Posterior vena cava (tissue), 2 donors: ENCODE data around the gene RPS16. TPM values are rescaled to one million over a fixed set of nuclear protein-coding genes. Genes with fewer than 3 reads are reported as not detected.
"Not testable (repeated sequence)": the region's sequence is repeated elsewhere in the genome, so short reads cannot be mapped to it uniquely, and the experiment has no call there.

Experiments
- DNase-seq: peaks from one replicate; pipeline ENCODE4 v3.0.0-alpha.2; 2020; ENCODE audit warnings: low spot score
- intact Hi-C, 2 donors: fragments of 100-400 bp; cut with DNase I; formaldehyde crosslinking; loops; one replicate each; pipeline versions ENCODE4 v1.14.1 to v1.14.2; 2022 to 2023
- long read RNA-seq, 2 donors: library from polyadenylated mRNA; unstranded; transcript quantifications; one replicate each; pipeline ENCODE4 v2.0.0, GENCODE V29; 2020 to 2021
- total RNA-seq, 2 donors: library from RNA; stranded (reverse); fragmentation: NEBNext Ultra II Directional; extraction: Animal tissue kit (Norgen Biotek cat#: 25700); gene quantifications; one replicate each; pipeline ENCODE4 v1.2.1, GENCODE V29; 2021
- donor health status: DM: yes; HTN: yes; CAD: no.
- donor health status: DM: yes; HTN: yes; CAD: no.

The RPS16 gene
- 1,000 to 10,000 TPM; 1,159 to 1,295 TPM for total RNA-seq
- long read RNA-seq, donor 1, transcript RPS16-201 (5 exons, 560 nt): major isoform, 73 of 157 reads
- long read RNA-seq, donor 1, partial matches to known transcripts: 76 of 157 reads
- long read RNA-seq, donor 1, other reads (novel, unspliced or antisense): 5 of 157 reads
- long read RNA-seq, donor 2, transcript RPS16-201 (5 exons, 560 nt): major isoform, 223 of 327 reads
- long read RNA-seq, donor 2, transcript RPS16-207 (5 exons, 492 nt): minor isoform, 7 of 327 reads
- long read RNA-seq, donor 2, partial matches to known transcripts: 89 of 327 reads
- long read RNA-seq, donor 2, other reads (novel, unspliced or antisense): 3 of 327 reads

DNA sequence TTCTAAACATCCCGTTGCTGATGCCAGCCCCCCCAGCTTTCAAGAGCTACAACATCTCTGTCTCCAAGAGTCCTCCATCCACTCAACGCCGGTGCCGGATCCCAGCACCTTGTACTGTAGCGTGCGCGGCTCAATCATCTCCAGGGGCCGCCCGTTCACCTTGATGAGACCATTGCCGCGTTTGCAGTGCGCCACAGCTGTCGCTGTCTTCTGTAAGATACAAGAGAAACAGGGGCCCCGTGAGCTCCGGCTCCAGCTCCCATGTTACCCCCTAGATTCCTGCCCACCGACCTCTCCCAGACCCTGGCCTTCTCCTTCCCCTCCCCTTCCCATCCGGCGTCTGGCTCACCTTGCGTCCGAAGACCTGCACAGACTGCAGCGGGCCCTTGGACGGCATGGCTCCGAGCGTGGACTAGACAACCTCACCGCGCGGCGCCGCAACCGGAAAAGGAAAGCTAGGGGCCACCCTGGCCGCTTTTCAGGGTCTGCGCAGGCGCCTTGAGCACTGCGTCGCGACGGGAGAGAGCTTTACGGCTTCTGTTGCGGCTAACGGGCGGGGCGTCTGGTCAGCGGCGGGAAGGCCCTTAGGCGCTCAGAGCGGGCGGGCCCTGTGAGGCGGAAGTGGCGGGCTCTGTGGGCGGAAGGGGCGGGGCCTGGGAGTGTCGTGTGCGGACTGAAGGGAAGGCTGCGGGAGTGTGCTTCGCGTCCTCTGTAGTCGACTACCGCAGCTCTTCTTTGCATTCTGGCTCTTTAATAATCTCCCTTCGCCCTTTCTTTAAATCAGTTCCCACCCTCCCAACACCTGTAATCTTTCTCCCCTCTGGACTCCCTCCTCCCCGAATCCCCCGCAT lies at the start of gene RPS16:
TSS of gene RPS16 (minus strand) at position 451 of the 851 bp plus-strand sequence. CDS start at position 397, 54 bp downstream.
- peak; percentile 100 for DNase-seq
- intact Hi-C loops: loop anchor here in 1 of 2 donors (10.0 kb wide), 1 partner anchor 91 kb away; the partner anchor contains the start of gene SAMD4B

DNA sequence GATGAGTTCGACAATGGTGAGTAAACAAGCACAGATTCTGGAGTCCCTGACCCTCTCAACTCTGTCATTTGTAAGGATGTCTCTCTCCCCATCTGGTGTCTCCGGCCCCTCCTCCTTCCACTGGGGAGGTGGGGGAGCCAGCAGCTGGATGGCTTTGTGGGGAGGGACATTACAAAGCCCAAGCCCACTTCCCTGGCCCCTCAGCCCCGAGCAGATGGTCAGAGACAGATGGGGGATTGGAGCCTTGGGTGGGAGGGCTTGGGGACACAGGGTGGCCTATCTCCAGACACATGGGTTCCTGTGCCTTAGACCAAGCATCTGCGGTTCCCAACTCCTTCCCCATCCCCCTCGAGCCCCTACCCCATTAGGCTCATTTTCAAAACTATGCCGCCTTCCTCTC lies 47.4 kb upstream of the RPS16 start:
- intact Hi-C loops: no loop called here
- no peak for DNase-seq

DNA sequence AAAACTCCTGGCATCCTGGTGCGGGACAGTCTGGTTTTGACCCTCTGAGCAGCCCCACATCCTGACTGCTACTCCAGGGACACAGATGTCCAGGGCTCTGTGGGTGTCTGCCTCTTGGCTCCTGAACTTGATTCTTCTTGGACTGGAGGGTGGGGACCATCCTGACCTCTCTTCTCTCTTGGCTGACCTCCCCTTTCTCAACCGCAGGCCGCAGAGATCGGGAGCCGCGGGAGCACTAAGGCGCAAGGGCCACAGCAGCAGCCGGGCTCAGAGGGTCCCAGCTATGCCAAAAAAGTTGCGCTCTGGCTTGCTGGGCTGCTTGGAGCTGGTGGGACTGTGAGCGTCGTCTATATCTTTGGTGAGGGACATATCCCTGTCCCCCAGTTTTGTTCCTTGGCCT lies 45.9 kb upstream of the RPS16 start:
- no peak for DNase-seq
- intact Hi-C loops: loop anchor here in 1 of 2 donors (1.0 kb wide), 1 partner anchor 42 kb away; no protein-coding TSS in a partner anchor

DNA sequence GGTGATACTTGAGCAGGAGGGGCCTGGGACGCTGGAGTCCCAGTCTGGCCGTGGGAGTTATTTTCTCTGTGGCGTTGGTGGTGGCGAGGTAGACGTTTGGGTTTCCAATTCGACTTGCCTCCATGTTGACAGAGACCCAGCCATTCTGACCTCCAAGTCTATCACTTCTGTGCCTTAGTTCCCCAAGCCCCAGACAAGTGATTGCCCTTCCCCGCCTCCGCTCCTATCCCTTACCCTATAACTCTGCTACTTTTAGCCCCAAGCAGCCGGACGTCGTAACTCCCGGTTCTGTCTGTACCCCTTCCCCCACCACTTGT lies 45.4 kb upstream of the RPS16 start:
- no peak for DNase-seq
- intact Hi-C loops: no loop called here

DNA sequence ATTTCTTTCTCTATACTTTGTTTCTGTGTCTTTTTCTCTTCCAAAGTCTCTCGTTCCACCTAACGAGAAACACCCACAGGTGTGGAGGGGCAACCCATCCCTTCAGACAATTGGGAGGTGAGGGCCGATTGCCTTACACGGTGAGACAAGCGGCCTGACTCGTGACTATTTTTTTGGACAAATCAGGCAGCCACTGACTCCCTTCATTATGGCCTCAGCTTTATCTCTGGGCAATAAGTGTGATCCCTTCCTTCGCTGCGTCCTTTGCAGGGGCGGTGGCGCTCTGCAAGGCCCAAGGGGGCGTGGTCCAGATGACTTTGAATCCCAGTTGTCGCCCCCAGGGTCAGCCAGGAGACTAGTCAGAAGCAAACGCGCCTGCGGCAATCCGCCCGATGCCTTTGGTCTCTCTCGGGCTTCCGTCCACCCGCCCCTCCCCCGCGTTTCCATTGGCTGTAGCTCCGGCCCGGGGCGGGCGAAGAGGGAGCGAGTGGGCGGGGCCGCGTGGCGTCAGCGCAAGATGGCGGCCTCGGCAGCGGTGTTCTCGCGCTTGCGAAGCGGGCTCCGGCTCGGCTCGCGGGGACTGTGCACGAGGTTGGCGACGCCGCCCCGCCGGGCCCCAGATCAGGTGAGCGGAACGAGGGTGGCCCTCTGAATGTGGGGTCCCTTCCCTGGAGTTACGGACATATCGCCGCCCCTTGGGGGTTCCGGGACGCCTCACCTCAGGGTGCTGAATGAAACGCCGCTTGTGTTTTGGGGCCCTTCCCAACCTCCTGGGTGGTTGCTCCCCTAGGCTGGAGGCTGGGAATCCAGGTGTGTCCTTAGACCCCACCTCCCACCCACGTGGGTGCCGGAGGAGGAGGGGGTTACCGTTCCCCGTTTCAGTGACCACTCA lies 44.8 kb upstream of the RPS16 start, which contains the start of gene TIMM50:
TSS of gene TIMM50 (plus strand) at position 502 of the 892 bp plus-strand sequence. CDS start at position 518, 16 bp downstream.
- DNase-seq: peak; percentile 99
- intact Hi-C loops: no loop called here

DNA sequence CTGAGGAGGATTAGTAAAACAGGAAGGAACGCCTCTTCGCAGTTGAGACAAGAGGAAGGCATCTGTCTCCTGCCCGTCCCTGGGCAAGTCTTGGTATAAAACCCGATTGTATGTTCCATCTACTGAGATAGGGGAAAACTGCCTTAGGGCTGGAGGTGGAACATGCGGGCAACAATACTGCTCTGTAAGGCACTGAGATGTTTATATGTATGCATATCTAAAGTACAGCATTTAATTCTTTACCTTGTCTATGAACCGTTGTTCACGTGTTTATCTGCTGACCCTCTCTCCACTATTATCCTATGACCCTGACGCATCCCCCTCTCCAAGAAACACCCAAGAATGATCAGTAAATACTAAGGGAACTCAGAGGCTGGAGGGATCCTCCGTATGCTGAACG lies 44.2 kb upstream of the RPS16 start:
- no peak for DNase-seq
- intact Hi-C loops: no loop called here

DNA sequence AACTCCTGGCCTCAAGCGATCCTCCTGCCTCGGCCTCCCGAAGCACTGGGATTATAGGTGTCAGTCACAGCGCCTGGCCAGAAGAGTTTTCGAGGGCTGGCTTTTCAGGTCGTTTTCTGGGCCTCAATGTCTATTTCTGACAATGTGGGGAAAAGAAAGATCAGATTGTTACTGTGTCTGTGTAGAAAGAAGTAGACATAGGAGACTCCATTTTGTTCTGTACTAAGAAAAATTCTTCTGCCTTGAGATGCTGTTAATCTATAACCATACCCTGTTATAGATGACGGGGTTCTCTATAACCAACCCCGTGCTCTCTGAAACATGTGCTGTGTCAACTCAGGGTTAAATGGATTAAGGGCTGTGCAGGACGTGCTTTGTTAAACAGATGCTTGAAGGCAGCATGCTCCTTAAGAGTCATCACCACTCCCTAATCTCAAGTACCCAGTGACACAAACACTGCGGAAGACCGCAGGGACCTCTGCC lies 43.6 kb upstream of the RPS16 start:
- DNase-seq, intact Hi-C loops: not testable (repeated sequence)

DNA sequence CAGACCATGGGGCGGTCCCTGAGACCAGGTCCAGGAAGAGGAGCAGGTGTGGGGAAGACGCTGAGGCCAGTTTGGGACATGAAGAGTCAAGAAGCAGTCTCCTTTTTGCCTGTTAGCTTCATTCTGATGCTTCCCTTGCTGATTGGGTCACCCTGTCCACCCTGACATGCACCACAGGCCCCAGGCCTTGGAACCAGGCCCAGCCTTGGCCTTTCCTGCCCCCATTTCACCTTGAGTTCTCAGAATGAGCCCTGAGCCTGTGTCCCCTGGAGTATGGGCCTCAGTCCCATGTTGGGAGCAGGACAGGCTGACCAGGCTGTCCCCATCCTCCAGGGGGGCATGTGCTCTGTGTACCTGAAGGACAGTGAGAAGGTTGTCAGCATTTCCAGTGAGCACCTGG lies 40.0 kb upstream of the RPS16 start:
- DNase-seq: no peak
- intact Hi-C loops: no loop called here

DNA sequence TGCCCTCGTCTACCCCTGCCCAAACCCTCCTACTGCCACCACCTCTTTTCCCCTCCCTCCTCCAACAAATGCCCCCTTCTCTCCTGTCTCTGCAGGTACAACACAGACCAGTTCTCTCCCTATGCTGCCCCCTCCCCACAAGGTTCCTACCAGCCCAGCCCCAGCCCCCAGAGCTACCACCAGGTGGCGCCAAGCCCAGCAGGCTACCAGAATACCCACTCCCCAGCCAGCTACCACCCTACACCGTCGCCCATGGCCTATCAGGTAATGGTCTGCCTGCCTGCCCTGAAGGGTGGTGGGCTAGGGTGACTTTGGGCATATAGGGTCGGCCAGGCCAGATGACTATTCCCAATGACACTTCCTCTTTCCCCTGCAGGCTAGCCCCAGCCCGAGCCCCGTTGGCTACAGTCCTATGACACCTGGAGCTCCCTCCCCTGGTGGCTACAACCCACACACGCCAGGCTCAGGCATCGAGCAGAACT lies 38.4 kb upstream of the RPS16 start:
- intact Hi-C loops: no loop called here
- DNase-seq: no peak

DNA sequence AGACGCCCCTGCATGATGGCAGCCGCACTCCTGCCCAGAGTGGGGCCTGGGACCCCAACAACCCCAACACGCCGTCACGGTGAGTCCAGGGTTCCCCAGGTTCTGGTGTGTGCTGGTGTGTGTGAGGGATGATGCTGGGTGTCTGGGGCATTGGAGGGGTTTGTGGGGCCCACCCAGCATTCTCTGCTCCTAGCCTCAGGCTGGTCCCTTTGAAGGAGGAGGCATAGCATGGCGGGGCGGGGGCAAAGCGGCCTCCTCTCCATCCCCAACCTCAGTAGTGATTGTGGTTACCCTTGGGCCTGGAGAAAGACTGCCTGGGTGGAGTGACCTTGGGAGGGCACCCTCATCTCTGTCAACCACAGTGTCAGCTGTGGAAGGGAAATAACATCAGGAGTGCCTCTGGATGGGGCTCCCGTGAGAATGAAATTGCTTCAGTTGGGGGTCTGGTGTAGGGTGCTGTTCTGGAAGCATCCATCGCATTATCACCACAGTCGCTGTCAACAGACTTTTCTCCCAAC lies 37.8 kb upstream of the RPS16 start:
- intact Hi-C loops: no loop called here
- no peak for DNase-seq

DNA sequence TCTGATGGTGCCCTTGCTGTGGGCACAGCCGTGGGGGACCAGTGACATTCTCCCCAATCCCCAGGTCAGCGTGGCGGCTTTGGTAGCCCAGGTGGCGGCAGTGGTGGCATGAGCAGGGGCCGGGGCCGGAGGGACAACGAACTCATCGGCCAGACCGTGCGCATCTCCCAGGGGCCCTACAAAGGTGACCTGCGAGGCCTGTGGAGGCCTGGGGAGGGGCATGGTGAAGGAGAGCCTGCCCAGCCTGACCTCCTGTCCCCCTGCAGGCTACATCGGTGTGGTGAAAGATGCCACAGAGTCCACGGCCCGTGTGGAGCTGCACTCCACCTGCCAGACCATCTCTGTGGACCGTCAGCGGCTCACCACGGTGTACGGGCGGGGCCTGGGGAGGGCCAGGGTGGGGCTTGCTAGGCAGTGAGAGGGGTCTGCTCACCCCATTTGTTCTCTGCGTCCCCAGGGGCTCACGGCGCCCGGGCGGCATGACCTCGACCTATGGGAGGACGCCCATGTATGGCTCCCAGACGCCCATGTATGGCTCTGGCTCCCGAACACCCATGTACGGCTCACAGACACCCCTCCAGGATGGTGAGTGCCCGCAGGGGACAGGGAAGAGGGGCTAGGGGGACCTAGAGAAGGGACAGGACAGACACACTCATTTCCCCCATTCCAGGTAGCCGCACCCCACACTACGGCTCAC lies 37.1 kb upstream of the RPS16 start:
- intact Hi-C loops: no loop called here
- no peak for DNase-seq

DNA sequence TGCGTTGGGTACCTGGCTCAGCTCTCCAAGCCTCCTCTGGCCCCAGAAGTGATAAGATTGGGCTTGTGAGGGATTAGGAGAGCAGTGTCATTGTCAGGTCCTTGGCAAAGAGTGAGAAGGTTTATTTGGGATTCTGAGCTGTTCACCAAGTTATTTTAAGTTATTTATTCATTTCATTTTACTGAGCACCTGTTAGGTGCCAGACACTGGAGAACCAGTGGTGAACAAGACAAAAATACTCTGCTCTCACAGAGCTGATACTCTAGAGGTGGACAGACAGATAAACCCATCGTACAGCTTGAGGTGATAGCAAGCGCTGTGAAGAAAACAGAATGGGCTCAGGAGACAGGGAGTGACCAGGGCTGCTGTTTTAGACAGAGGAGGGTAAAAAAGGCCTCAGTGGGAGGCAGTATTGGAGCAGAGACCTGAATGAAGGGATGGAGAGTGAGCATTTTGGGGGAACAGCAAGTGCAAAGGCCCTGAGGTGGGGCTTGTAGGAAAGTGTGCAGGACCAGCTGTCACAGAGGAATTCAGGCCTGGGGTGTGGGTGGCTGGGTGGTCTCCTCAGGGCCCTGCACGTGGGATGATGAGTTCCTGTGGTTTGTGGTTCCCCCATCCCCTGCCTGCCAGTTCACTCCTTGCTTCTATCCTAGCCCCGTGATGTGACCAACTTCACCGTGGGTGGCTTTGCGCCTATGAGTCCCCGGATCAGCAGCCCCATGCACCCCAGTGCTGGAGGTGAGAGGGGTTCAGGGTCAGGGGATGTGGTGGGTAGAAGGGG lies 36.2 kb upstream of the RPS16 start:
- DNase-seq: no peak
- intact Hi-C loops: no loop called here

DNA sequence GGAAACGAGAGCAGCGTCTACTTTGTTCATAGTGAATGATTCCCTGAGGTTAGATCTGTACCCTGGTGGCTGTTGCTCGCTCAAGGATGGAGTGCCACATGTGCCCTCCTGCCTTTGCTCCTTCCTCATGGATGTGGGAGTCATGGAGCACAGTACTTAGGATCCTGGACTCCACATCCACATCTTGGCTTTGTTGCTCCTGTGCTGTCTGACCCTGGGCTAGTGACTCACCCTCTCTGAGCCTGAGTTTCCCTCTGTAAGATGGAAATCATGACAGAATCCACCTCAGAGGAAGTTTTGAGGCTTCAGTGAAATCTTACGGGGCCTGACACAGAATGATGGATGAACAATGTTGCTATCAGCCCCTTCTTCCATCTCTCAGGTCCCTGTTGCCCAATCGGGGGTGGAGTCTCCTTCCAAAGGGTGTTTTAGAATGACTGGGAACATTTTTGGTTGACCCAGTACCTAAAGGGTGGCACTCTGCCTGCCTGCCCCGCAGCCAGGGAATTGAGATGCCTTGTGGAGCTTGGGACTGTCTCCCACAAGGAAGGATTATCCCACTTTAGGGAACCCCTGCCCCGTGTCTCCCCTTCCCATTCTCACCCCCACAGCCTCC lies 35.1 kb upstream of the RPS16 start:
- DNase-seq: no peak
- intact Hi-C loops: no loop called here

DNA sequence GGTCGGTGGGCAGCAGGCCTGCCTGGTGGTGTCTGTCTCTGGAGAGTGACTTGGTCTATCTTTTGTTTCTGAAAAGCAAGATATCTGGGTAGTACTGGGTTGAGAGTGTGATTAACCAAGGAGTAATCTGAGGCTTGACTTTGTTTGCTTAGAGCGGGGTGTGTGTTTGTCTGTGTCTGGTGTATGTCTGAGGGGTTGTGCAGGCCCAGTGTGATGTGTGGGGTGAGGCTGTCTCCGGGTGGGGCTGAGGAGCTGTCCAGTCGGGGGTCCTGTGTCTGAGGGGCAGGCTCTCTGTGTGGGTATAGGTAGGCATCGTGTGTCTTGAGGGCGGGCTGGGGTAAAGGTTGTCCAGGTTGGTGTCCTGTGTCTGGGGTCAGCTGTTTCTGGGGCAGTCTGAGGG lies 33.8 kb upstream of the RPS16 start:
- intact Hi-C loops: no loop called here
- DNase-seq: no peak

DNA sequence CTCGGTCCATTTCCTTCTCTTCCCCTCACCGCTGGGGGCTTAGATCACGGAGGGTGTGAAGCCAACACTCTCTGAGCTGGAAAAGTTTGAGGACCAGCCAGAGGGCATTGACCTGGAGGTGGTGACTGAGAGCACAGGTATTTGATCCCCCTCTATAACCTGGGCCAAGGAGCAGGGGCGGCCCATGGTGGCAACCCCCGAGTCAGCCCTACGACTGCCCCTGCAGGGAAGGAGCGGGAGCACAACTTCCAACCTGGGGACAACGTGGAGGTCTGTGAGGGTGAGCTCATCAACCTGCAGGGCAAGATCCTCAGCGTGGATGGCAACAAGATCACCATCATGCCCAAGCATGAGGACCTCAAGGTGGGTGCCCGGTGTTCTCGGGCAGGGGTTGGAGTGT lies 33.3 kb upstream of the RPS16 start:
- intact Hi-C loops: no loop called here
- DNase-seq: no peak

DNA sequence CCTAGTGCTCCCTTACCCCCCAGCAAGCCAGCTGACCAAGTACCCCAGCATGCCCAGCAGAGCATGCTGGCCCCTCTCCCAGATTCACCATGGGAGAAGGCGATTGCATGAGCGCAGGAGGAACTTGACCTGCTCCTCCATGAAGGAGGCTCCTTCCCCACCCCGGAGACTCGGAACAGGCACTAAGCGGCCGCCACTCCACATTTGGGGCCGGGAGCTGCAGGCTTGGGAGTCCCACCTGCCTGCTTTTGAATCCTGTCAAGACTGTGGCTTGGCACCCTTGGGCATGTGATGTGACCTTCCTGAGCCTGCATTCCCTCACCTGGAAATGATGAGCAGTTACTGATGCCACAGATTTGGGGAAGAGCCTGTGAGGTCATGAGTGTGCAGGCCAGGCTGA lies 32.2 kb upstream of the RPS16 start:
- no peak for DNase-seq
- intact Hi-C loops: no loop called here
